Astrocyte of the hippocampus (primary cell): ENCODE measurements around the gene GLYR1.
A peak's percentile ranks its signal among the peaks of the same experiment; 100 is the strongest.

Experiments
- DNase-seq: peaks from one replicate; pipeline ENCODE4 v3.0.0; 2011; ENCODE audit warnings: low read depth, low spot score

The GLYR1 gene

GRCh38 chr16:4880006-4880580 is 33.0 kb upstream of the GLYR1 start:
- no peak for DNase-seq

DNA sequence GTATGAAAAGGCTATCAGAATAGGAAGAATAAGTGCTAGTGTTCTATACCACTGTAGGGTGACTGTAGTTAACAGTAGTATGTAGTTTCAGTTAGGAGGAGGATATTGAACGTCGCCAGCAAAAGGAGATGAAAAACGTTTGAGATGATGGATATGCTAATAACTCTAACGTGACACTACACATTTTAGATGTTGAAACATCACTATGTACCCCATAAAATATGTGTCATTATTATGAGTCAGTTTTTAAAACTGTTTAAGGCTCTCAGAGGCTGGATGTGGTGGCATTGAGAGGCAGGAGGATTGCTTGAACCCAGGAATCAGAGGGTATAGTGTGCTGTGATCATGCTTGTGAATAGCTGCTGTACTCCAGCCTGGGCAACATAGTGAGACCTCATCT is 32.0 kb upstream of the GLYR1 start:
- DNase-seq = no peak

DNA sequence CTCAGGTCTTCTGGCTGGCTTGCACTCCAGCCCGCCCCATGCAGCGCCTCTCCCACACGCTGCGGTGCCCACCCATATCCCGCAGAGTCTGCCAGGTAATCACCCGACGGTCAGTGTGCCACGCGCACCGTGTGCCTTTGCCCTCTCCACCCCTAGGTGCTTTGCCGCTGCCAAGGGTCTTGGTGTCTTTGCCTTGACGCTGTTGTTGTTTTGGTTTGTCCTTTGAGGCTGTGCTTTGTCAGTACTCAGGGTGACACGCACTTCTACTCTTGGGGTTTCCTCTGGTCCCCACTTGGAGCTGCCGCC is 30.2 kb upstream of the GLYR1 start:
- DNase-seq = no peak

DNA sequence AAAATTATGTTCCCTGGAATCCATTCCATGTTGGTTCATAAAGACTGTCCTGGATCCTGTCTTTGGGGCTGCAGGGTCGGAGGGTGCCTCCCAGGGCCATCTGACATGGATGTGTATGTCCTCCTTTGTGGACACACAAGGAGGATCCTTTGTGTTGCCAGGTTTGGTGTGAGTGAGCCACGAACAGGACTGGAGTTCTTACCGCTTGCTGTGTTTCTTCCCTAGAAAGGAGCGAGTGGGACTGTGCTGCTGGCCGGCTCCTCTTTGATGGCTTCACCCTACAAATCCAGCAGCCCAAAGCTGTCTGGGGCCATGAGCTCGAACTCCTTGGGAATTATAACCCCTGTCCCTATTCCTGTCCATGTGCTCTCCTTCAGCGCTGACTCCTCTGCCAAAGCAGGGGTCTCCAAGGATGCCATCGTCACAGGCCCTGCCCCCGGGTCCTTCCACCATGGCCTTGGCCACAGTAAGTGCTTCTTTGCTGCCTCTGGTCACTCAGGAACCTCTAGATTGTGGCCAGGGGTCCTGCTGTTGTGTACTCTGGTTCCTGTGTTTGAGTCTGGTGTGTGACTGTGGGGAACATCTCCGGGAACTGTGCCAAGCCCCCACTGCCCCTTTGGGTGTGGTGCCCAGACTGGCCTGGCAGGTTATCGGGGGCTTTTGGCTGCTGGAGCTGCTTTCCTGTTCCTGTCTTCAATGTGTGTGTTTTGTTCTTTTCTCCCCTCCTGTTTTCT is 29.7 kb upstream of the GLYR1 start:
- DNase-seq = no peak

DNA sequence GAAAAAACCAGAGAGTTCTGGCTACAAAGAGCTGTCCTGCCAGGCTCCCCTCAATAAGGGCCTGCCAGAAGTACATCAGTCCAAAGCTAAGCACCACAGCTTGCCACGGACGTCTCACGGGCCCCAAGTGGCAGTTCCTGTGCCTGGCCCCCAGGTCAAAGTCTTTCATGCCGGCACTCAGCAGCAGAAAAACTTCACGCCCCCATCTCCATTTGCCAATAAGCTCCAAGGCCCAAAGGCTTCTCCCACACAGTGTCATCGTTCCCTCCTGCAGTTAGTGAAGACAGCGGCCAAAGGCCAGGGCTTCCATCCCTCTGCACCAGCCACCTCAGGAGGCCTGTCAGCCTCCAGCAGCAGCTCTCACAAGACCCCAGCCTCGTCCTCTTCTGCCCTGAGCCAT is 27.6 kb upstream of the GLYR1 start:
- DNase-seq = no peak

DNA sequence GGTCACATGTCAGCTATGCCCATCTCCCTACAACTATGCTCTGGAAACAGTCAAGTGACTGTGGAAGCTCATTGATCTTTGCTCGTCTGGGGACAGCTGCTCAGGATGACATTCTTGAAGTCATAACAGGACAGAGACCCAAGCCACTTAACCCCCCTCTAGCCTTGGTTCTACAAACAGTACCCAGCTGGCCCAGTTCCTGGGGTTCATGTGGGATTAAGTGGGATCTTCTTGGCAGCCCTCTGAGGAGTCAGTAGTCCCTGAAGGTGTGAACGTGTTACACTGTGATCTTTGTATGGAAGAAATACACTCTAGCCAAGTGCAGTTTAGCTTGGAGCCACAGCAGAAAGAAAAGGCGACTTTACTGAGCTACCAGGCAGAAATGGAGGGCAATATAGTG is 26.0 kb upstream of the GLYR1 start:
- DNase-seq = no peak

DNA sequence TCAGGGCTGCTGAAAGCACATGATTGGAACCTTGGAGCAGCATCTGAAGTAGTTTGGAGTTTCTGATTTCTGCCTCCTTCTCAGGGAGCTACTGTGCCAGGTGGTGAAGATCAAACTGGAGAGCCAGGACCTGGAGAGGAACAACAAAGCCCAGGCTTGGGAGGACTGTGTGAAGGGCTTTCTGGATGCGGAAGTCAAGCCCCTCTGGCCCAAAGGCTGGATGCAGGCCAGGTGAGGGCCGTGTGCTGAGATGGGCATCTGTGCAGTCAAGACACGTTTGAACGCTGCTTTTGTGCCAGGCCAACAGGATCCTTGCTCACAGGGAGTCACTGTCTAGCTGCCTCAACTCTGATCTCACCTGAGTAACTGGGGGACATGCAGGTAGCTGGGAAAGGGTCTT is 24.0 kb upstream of the GLYR1 start:
- no peak for DNase-seq

DNA sequence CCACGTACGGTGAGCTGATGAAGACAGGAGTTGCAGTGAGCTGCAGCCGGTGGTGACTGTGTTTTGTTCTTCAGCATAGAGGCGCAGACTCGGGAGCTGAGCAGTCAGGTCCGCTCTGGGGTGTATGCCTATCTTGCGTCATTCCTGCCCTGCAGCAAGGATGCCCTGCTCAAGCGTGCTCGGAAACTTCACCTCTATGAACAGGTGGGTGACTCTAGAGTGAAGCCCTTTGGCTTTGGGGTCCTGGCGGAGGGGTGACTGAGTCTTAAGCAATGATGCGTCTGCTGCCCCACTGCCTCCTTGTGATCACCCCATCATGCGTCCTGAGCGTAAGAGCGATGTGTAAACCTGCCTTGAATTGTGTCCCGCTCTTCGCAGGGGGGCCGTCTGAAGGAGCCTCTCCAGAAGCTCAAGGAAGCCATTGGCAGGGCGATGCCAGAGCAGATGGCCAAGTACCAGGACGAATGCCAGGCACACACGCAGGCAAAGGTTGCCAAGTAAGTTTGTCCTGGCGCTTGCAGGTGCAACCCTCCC is 23.1 kb upstream of the GLYR1 start:
- no peak for DNase-seq

DNA sequence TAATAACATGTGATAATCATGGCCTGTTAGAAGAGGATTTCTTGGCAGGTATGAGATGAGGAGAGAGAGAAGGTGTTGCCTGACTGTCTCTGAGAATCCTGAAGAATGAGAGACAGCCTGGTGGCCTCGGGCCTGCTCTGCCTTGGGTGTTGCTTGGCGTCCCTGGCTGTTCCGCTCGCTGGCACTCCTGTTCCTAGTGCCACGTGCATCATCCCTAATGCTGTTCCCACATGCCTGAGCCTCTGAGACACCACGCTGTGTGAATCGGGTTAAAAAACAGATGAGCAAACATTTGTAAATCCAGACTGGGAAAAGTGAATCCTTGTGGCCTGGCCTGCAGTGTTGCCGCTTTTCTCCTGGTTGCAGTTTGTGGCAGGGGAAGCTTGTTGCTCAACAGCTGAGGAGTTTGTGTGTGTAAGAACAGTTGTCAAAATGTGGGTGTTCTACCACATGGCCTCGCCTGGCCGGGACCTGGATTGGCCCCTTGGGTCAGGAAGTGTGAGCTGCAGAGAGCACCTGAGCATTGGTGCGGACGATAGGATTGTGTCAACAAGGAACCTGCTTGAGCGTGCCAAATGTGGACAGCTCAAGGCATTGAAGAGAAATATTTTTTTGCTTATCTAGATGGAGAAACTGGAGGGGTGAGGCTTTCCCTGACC is 22.2 kb upstream of the GLYR1 start:
- DNase-seq = no peak

DNA sequence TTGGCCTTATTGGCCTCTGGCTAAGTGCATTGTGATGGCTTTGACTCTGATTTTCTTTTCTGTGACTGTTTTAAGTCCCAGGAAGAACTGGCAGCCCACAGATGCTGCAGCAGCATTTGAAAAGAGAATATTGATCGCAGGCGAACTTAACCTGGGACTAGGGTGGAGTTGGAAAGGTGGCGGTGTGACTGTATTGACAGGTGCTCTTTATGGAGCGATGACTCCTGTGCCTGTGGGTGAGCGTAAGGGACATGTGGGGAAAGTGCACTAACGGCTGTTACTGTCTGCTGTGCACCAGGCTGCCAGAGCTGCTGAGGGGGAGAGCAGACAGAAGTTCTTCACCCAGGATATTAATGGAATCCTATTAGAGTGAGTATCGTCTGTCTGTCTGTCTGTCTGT is 21.4 kb upstream of the GLYR1 start:
- no peak for DNase-seq

GRCh38 chr16:4868026-4868425 is 20.9 kb upstream of the GLYR1 start:
- DNase-seq = no peak

DNA sequence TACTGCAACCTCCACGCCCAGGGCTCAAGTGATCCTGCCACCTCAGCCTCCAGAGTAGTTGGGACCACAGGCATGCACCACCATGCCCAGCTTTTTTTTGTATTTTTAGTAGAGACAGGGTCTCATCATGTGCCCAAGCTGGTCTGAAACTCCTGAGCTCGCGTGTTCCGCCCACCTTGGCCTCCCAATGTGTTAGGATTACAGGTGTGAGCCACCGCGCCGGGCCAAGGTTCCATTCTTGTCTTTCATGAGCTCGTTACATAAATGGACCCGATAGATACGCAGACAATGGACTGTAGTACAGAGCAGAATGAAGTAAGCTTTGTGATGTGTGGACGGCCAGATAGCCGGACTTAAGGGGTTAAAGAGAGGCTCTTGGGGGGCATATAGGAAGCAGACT is 19.5 kb upstream of the GLYR1 start:
- DNase-seq = no peak

- no peak for DNase-seq
Observed at GRCh38 chr16:4865231-4865860, 18.3 kb upstream of the GLYR1 start.

DNA sequence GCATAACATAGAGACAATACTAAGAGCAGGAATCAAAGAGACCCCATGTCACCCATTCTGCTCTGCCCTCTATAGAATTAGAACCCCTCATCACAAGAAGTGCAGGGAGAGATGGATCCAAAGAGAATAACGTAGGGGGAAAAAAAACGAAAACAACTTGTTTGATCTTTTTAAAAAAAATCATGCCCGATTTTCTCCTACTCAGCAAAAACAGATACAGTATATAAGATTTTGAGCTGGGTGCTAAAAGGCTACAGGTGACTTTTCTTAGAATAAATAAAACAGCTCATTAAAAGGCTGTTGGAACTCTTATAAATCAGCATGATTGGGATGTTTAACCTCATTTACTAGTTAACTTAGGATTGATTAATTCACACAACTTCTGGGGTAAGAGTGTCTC is 17.6 kb upstream of the GLYR1 start:
- no peak for DNase-seq

GRCh38 chr16:4862639-4863038 is 15.6 kb upstream of the GLYR1 start:
- DNase-seq = no peak

GRCh38 chr16:4860727-4861342 is 13.7 kb upstream of the GLYR1 start:
- no peak for DNase-seq

DNA sequence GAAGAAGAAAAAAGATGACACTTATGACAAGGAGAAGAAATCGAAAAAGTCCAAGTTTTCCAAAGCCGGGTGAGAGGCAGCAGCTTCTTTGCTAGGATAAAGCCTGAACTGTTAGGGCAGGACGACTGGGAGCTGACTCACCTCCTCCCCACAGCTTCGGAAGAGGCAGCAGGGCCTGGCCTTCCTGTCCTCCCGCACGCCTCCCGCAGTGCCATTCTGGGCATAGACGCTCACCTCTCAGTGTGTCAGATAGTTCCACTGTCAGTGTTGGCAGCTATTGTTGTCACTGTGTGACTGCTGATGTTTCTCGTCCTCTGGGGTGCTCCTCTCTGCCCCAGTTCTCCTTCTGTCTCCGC is 12.8 kb upstream of the GLYR1 start:
- peak; percentile 64 for DNase-seq

GRCh38 chr16:4859190-4859899 is 12.3 kb upstream of the GLYR1 start:
- peak; percentile 56 for DNase-seq

DNA sequence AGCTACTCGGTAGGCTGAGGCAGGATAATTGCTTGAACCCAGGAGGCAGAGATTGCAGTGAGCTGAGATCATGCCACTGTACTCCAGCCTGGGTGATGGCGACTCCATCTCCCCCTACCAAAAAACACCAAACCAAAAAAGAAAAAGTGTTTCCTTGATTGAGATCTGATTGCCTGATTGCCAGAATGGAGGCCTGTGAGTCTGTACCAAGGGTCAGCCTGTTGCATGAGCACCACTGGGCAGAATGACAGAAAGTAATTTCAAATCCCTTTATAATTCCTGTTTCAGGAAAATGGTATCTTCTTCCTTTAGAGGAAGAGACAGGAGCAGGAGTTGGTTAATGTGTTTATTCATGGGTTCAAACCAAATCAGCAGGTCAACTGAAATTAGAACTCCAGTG is 8.7 kb upstream of the GLYR1 start:
- no peak for DNase-seq

DNA sequence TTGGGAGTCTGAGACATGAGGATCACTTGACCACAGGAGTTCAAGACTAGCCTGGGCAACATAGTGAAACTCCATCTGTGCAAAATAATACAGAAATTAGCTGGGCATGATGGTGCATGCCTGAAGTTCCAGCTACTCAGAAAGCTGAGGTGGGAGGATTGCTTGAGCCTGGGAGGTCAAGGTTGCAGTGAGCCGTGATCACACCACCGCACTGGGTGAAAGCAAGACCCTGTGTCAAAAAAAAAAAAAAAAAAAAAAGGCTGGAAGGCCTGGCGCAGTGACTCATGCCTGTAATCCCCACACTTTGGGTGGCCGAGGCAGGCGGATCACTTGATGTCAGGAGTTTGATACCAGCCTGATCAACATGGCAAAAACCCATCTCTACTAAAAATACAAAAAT is 8.3 kb upstream of the GLYR1 start:
- no peak for DNase-seq

- DNase-seq = no peak
Observed at GRCh38 chr16:4852221-4852872, 5.3 kb upstream of the GLYR1 start.
